Osteoblast (primary cell): Measurements from ENCODE around the gene MLN. TPM values are rescaled to one million over a fixed set of nuclear protein-coding genes. Genes with fewer than 3 reads are reported as not detected.
A peak's percentile ranks its signal among the peaks of the same experiment; 100 is the strongest.

ENCODE experiments used
- DNase-seq: peaks from one replicate; pipeline ENCODE4 v3.0.0; 2011; ENCODE audit warnings: low spot score, mixed read lengths; ENCODE audit not compliant: insufficient read length; ENCODE audit errors: missing footprints
- H2AFZ ChIP-seq: 2 replicates; pipeline ENCODE4 v1.6.0; 2011; ENCODE audit warnings: mild to moderate bottlenecking, low read length
- H3K27ac ChIP-seq: 2 replicates; pipeline ENCODE4 v1.5.1; 2011; ENCODE audit warnings: mild to moderate bottlenecking, low read depth, low read length, moderate library complexity
- H3K27me3 ChIP-seq: 2 replicates; pipeline ENCODE4 v1.6.0; 2012; ENCODE audit warnings: mild to moderate bottlenecking, control low read depth, inconsistent platforms, low read length, moderate library complexity; ENCODE audit not compliant: insufficient read depth
- H3K36me3 ChIP-seq: 2 replicates; pipeline ENCODE4 v1.5.1; 2011; ENCODE audit warnings: mild to moderate bottlenecking, low read length, control low read depth, moderate library complexity; ENCODE audit not compliant: insufficient read depth
- H3K4me1 ChIP-seq: 2 replicates; pipeline ENCODE4 v1.5.1; 2011; ENCODE audit warnings: mild to moderate bottlenecking, low read length, control low read depth, moderate library complexity; ENCODE audit not compliant: insufficient read depth
- H3K4me2 ChIP-seq: 2 replicates; pipeline ENCODE4 v1.6.0; 2011; ENCODE audit warnings: mild to moderate bottlenecking, low read length; ENCODE audit not compliant: insufficient read depth
- H3K4me3 ChIP-seq: fragments of 200-600 bp; sonication (generic); 3 replicates; pipeline ENCODE4 v1.5.1; 2012; ENCODE audit warnings: mild to moderate bottlenecking, low read length, inconsistent platforms; ENCODE audit not compliant: insufficient read depth
- H3K79me2 ChIP-seq: 2 replicates; pipeline ENCODE4 v1.6.0; 2012; ENCODE audit warnings: mild to moderate bottlenecking, low read length, control low read depth, inconsistent platforms; ENCODE audit not compliant: insufficient read depth
- H3K9me3 ChIP-seq: 2 replicates; pipeline ENCODE4 v1.5.1; 2011; ENCODE audit warnings: low read depth, low read length, control low read depth
- H4K20me1 ChIP-seq: 2 replicates; pipeline ENCODE4 v1.6.0; 2012; ENCODE audit warnings: mild to moderate bottlenecking, low read length, control low read depth; ENCODE audit not compliant: insufficient read depth
- CTCF ChIP-seq: IDR thresholded peaks from 2 replicates; pipeline ENCODE4 v1.5.1; 2011; ENCODE audit warnings: mild to moderate bottlenecking, low read depth, low read length, moderate library complexity; ENCODE audit errors: extremely low read depth
- total RNA-seq: library from RNA; depleted of rRNA; stranded (reverse); fragments of >200 nt; gene quantifications from 2 replicates; pipeline ENCODE4 v1.2.3, GENCODE V29; 2012

MLN gene
- total RNA-seq, 1 donor = not detected

GRCh38 chr6:33755070-33755869, 48.5 kb downstream of the MLN start:
- no peaks in the 10 kb centered on the region for H3K36me3 ChIP-seq
- no peaks in the 10 kb centered on the region for H3K27me3 ChIP-seq
- H2AFZ ChIP-seq = no peak overlapping the region
- no peak overlapping the region for H3K4me3 ChIP-seq
- no peaks in the 10 kb centered on the region for H3K9me3 ChIP-seq
- H3K27ac ChIP-seq = no peak overlapping the region
- H3K4me1 ChIP-seq = peaks cover 15% of the 10 kb centered on the region
- DNase-seq = peak; percentile 48
- no peak for TF ChIP-seq CTCF
- no peaks in the 10 kb centered on the region for H4K20me1 ChIP-seq
- no peak overlapping the region for H3K4me2 ChIP-seq
- no peaks in the 10 kb centered on the region for H3K79me2 ChIP-seq

DNA sequence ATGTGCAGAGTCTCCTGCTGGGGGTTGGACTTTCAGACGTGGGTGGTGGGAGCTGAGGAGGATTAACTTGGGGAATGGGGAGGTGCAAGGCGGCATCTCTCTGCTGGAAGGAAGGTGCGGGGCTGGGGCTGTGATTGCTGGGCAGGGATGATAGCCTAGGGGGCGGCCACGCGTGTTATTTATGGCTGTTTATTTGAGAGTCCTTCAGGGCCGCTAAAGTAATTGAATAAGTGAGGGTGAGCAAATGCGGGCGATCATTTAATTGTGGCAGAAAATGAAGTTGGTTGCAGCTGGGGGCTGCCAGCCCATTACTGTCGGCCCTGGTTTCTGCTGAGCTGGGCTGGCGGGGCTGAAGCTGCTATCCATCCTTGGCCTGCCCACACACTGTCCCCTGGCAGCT, 49.6 kb downstream of the MLN start:
- H2AFZ ChIP-seq = no peak overlapping the region
- H3K27ac ChIP-seq = no peak overlapping the region
- no peaks in the 10 kb centered on the region for H3K36me3 ChIP-seq
- H4K20me1 ChIP-seq = no peaks in the 10 kb centered on the region
- DNase-seq = no peak
- no peak overlapping the region for H3K4me3 ChIP-seq
- no peaks in the 10 kb centered on the region for H3K27me3 ChIP-seq
- no peaks in the 10 kb centered on the region for H3K9me3 ChIP-seq
- peaks cover 16% of the 10 kb centered on the region for H3K4me1 ChIP-seq
- TF ChIP-seq CTCF = no peak
- no peak overlapping the region for H3K4me2 ChIP-seq
- H3K79me2 ChIP-seq = no peaks in the 10 kb centered on the region

DNA sequence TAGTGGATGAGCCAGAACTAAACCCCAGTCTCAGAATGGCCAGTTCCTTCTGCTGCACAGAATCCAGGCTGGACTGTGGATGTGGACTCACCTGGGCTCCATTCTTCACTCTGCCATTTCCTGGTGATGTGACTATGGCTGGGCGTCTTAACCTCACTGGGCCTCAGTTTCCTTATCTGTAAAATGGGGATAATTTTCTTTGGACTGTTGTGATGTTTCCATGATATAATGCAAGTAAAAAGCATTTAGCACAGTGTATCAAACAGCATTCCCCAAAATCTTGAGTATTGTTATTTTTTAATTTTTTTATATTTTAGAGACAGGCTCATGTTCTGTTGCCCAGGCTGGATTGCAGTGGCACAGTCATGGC, 51.2 kb downstream of the MLN start:
- Histone ChIP-seq H3K36me3 (no peaks in the 10 kb centered on the region), H3K79me2 (no peaks in the 10 kb centered on the region), H4K20me1 (no peaks in the 10 kb centered on the region), H2AFZ (no peak overlapping the region), H3K9me3 (no peaks in the 10 kb centered on the region), H3K27me3 (no peaks in the 10 kb centered on the region), H3K4me3 (no peak overlapping the region), H3K4me1 (peaks cover 16% of the 10 kb centered on the region), H3K27ac (no peak overlapping the region), H3K4me2 (no peak overlapping the region)
- DNase-seq = peak; percentile 4
- no peak for TF ChIP-seq CTCF

GRCh38 chr6:33751771-33752645, 51.8 kb downstream of the MLN start:
- Histone ChIP-seq H4K20me1 (no peaks in the 10 kb centered on the region), H3K4me2 (no peak overlapping the region), H3K4me1 (peaks cover 16% of the 10 kb centered on the region), H3K9me3 (no peaks in the 10 kb centered on the region), H3K27ac (no peak overlapping the region), H3K27me3 (no peaks in the 10 kb centered on the region), H3K4me3 (no peak overlapping the region), H2AFZ (no peak overlapping the region), H3K36me3 (no peaks in the 10 kb centered on the region), H3K79me2 (no peaks in the 10 kb centered on the region)
- TF ChIP-seq CTCF = no peak
- peak; percentile 72 for DNase-seq
